CD8-positive, alpha-beta memory T cell (primary cell): ENCODE results near the gene TFDP1. TPM values are rescaled to one million over a fixed set of nuclear protein-coding genes. Genes with fewer than 3 reads are reported as not detected.
"Not testable (repeated sequence)": the region's sequence is repeated elsewhere in the genome, so short reads cannot be mapped to it uniquely, and the experiment has no call there.

Experiments
- CTCF ChIA-PET: fragments of 350-600 bp; sonication (Branson Sonifier 250); formaldehyde crosslinking; loops from one replicate; lab custom pipeline; 2021; ENCODE audit warnings: antibody characterized with exemption; lab: Charles Lee
- POLR2A ChIA-PET: fragments of 350-600 bp; sonication (Branson Sonifier 250); formaldehyde crosslinking; loops from one replicate; lab custom pipeline; 2021; ENCODE audit warnings: antibody characterized with exemption; lab: Charles Lee
- DNase-seq, 5 donors: peaks; one replicate each; pipeline versions ENCODE4 v3.0.0 to v3.0.0-alpha.2; 2020 to 2022; ENCODE audit warnings: mixed read lengths in 1 of 5
- H3K27ac ChIP-seq: one replicate; pipeline ENCODE4 v1.7.0; 2013; ENCODE audit warnings: low read depth, mild to moderate bottlenecking, low read length, moderate library complexity
- H3K27me3 ChIP-seq: 2 replicates; pipeline ENCODE4 v1.7.0; 2013; ENCODE audit warnings: low read length, mild to moderate bottlenecking; ENCODE audit not compliant: insufficient read depth, poor library complexity, severe bottlenecking
- H3K36me3 ChIP-seq: 2 replicates; pipeline ENCODE4 v1.7.0; 2013; ENCODE audit warnings: mild to moderate bottlenecking, low read length, moderate library complexity; ENCODE audit not compliant: insufficient read depth
- H3K4me1 ChIP-seq: 2 replicates; pipeline ENCODE4 v1.7.0; 2013; ENCODE audit warnings: mild to moderate bottlenecking, low read length, moderate library complexity; ENCODE audit not compliant: insufficient read depth
- H3K4me3 ChIP-seq: 2 replicates; pipeline ENCODE4 v1.7.0; 2013; ENCODE audit warnings: mild to moderate bottlenecking, low read length
- H3K9me3 ChIP-seq: 2 replicates; pipeline ENCODE4 v1.7.0; 2013; ENCODE audit warnings: mild to moderate bottlenecking, low read length
- H3K27ac Mint-ChIP-seq, 8 donors: one replicate each; pipeline ENCODE4 v1.8.0; 2020 to 2021; ENCODE audit warnings: mixed read lengths in 8 of 8, mild to moderate bottlenecking in 6 of 8, inconsistent platforms in 3 of 8, moderate library complexity in 3 of 8
- H3K27me3 Mint-ChIP-seq, 2 donors: one replicate each; pipeline ENCODE4 v1.8.0; 2020 to 2021; ENCODE audit warnings: mixed read lengths in 2 of 2, mild to moderate bottlenecking in 1 of 2, moderate library complexity in 1 of 2
- H3K36me3 Mint-ChIP-seq, 3 donors: one replicate each; pipeline ENCODE4 v1.8.0; 2020 to 2021; ENCODE audit warnings: mixed read lengths in 3 of 3, inconsistent platforms in 1 of 3, mild to moderate bottlenecking in 1 of 3
- H3K4me1 Mint-ChIP-seq, 3 donors: one replicate each; pipeline ENCODE4 v1.8.0; 2020 to 2021; ENCODE audit warnings: mixed read lengths in 3 of 3, inconsistent platforms in 1 of 3, mild to moderate bottlenecking in 1 of 3
- H3K4me3 Mint-ChIP-seq, 7 donors: one replicate each; pipeline ENCODE4 v1.8.0; 2020 to 2021; ENCODE audit warnings: mixed read lengths in 7 of 7, mild to moderate bottlenecking in 6 of 7, moderate library complexity in 4 of 7, inconsistent platforms in 2 of 7
- H3K9me3 Mint-ChIP-seq, 5 donors: one replicate each; pipeline ENCODE4 v1.8.0; 2020 to 2022; ENCODE audit warnings: mixed read lengths in 5 of 5, mild to moderate bottlenecking in 3 of 5, moderate library complexity in 2 of 5, inconsistent platforms in 1 of 5
- polyA plus RNA-seq: library from polyadenylated mRNA; unstranded; fragments of 300-500 nt; fragmentation: Illumina TruSeq; gene quantifications from one replicate; pipeline ENCODE4 v1.2.3, GENCODE V29; 2021
- total RNA-seq, 2 experiments: library from RNA; stranded (reverse); gene quantifications; one replicate each; pipeline ENCODE4 v1.2.3, GENCODE V29; 2021

Gene TFDP1
- total and polyA plus RNA-seq, 3 experiments from 2014 or later: 59.6 to 184 (median 176) TPM

DNA sequence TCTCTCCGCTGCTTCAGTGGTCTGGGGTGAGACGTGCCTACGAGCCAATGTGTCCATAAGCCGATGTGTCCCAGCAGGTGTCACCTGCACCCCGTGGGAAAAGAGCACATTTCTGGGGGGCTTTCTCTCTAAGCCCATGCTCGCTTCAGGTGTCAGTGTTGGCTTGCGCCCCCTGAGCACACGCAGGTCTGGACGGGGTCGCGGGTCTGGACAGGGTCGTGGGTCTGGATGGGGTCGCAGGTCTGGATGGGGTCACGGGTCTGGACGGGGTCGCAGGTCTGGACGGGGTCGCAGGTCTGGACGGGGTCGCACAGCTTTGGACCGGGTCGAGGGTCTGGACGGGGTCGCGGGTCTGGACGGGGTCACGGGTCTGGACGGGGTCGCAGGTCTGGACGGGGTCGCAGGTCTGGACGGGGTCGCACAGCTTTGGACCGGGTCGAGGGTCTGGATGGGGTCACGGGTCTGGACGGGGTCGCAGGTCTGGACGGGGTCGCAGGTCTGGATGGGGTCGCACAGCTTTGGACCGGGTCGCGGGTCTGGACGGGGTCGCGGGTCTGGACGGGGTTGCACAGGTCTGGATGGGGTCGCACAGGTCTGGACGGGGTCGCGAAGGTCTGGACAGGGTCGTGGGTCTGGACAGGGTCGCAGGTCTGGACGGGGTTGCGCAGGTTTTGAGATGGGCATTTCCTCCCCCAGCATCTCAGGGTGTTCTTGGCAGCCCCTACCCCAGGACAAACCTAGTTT, 24.5 kb upstream of the TFDP1 start:
- no peaks in the 10 kb centered on the region for H3K27me3 ChIP-seq
- ChIA-PET POLR2A (no interaction called here), CTCF (no interaction called here)
- Mint-ChIP-seq H3K36me3 (peaks cover 0 to 2% (median 0%) of the 10 kb centered on the region in 3 donors), H3K4me1 (peaks cover 3 to 6% (median 3%) of the 10 kb centered on the region in 3 donors), H3K9me3 (peaks cover 0 to 1% (median 0%) of the 10 kb centered on the region in 5 donors), H3K4me3 (no peak overlapping the region), H3K27ac (no peak overlapping the region), H3K27me3 (peaks cover 0 to 5% of the 10 kb centered on the region in 2 donors)
- H3K36me3 ChIP-seq: no peaks in the 10 kb centered on the region
- H3K27ac ChIP-seq: no peak overlapping the region
- H3K9me3 ChIP-seq: no peaks in the 10 kb centered on the region
- H3K4me1 ChIP-seq: no peaks in the 10 kb centered on the region
- no peak overlapping the region for H3K4me3 ChIP-seq
- DNase-seq: peak in 1 of 5 donors; percentile 41

DNA sequence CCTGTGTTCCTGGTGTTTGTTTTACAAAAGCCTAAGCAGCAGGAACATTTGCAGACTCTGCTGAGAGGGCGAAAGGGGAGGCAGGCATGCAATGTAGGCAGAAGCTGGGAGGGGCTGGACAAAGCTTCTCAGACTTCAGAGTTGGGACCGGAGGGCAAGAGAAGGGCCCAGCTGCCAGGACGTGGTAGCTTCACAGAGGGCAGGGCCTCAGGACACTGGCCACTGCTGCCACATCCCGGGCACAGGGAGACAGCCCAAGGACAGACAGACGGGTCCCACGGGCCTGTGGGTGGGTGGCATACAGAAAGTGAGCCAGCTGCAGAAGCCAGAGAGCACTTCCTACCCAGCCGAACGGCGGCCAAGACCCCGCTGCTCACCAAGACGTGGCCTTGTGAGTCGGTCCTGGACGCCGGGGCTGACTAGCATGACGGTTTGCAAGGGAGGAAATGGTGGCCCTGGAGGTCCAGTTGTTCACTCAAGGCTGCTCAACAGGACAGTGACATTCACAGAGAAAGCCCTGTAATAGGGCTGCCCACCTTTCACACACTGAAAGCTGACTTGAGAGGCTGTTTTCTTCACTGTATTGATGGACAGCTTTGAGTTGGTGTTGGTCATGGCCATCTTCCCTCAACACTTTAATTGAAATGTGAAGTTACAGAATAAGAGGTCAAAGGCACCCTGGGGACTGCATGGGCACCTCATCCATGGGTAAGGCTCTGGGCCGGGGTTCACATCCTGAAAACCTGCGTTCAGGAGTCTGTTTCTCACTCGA, 23.7 kb upstream of the TFDP1 start:
- Mint-ChIP-seq H3K27ac (no peak overlapping the region), H3K4me1 (peaks cover 3 to 6% (median 3%) of the 10 kb centered on the region in 3 donors), H3K9me3 (peaks cover 0 to 1% (median 0%) of the 10 kb centered on the region in 5 donors), H3K4me3 (no peak overlapping the region), H3K36me3 (peaks cover 0 to 2% (median 0%) of the 10 kb centered on the region in 3 donors), H3K27me3 (peaks cover 0 to 10% of the 10 kb centered on the region in 2 donors)
- peak in 1 of 5 donors; percentile 35 for DNase-seq
- Histone ChIP-seq H3K4me3 (no peak overlapping the region), H3K27me3 (no peaks in the 10 kb centered on the region), H3K36me3 (no peaks in the 10 kb centered on the region), H3K9me3 (no peaks in the 10 kb centered on the region), H3K4me1 (no peaks in the 10 kb centered on the region), H3K27ac (no peak overlapping the region)
- ChIA-PET POLR2A (no interaction called here), CTCF (no interaction called here)

DNA sequence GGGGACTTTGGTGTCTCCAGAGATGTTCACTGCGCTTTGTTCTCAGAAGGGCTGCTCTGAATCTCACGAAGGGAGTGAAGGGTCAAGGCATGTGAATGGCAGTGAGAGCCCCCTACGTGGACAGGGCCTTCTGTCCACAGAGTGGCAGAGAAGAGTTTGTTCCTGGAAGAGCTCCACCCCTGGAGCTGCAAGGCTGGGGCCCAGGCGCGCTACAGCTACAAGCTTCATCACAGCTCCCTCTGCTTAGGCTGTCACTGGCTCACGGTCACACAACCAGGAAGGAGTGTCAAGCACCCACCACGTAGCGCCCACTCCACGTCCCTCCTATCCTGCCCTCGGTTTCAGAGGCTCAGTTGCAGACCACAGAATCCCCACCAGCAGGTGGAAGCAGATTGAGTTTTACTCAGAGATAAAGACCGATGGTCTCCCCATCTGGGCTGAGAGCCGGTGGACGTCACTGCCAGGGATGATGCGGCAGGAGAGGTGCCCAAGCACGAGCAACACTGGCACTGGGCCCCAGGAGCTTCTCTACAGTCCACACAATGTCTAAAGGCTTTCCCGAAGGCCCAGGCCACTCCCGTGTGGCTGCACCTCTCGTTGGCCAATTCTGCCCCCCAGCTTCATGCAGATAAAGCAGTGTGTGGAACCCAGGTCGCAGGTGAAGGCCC, 23.0 kb upstream of the TFDP1 start:
- Histone ChIP-seq H3K27ac (no peak overlapping the region), H3K36me3 (no peaks in the 10 kb centered on the region), H3K4me3 (no peak overlapping the region), H3K27me3 (no peaks in the 10 kb centered on the region), H3K4me1 (no peaks in the 10 kb centered on the region), H3K9me3 (no peaks in the 10 kb centered on the region)
- no peak overlapping the region for H3K27ac Mint-ChIP-seq
- peaks cover 3 to 6% (median 3%) of the 10 kb centered on the region in 3 donors for H3K4me1 Mint-ChIP-seq
- peaks cover 0 to 1% (median 0%) of the 10 kb centered on the region in 5 donors for H3K9me3 Mint-ChIP-seq
- ChIA-PET POLR2A (no interaction called here), CTCF (no interaction called here)
- no peaks in the 10 kb centered on the region for H3K36me3 Mint-ChIP-seq
- H3K4me3 Mint-ChIP-seq: no peak overlapping the region
- H3K27me3 Mint-ChIP-seq: peaks cover 0 to 15% of the 10 kb centered on the region in 2 donors
- peak in 1 of 5 donors; percentile 37 for DNase-seq

DNA sequence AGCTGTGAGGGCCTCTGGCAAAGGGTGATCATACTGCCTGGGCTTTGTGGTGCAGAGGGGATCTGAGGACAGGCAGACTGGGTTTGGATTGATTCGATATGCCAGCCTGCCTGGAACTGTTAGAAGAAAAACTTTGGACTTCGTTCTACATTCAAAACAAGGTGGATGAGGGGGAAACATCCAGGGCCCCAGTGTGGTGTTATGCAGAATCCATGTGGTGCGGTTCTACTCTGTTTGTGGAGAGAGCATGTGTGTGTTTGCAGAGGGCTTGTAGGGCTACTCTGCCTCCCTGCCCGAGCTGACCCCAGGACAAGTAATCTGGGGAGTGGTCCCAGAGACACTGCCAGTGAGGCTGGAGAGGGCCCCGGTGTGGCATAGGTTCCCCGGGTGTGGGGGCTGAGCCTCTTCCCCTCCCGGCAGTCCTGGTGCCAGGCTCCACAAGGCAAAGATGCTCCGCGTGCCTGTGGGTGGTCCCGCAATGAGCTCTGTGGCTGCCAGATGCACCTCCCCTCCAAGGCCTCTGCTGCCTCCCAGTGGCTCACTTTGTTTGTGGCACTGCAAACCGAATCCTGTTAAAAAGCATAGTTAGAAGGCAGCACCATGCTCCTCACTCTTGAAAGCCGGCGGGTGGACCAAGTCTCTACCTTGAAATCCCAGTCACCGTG, 22.3 kb upstream of the TFDP1 start:
- peak overlapping the region in 1 of 7 donors; percentile 13 for H3K4me3 Mint-ChIP-seq
- DNase-seq: peak in 2 of 5 donors; percentile 33 to 54
- H3K4me1 Mint-ChIP-seq: peaks cover 3 to 6% (median 3%) of the 10 kb centered on the region in 3 donors
- H3K9me3 ChIP-seq: no peaks in the 10 kb centered on the region
- POLR2A ChIA-PET: no interaction called here
- H3K27me3 Mint-ChIP-seq: peaks cover 0 to 20% of the 10 kb centered on the region in 2 donors
- no peaks in the 10 kb centered on the region for H3K36me3 ChIP-seq
- CTCF ChIA-PET: no interaction called here
- peaks cover 0 to 1% (median 0%) of the 10 kb centered on the region in 5 donors for H3K9me3 Mint-ChIP-seq
- no peaks in the 10 kb centered on the region for H3K36me3 Mint-ChIP-seq
- no peaks in the 10 kb centered on the region for H3K4me1 ChIP-seq
- peak overlapping the region in 1 of 8 donors; percentile 72 for H3K27ac Mint-ChIP-seq
- H3K4me3 ChIP-seq: no peak overlapping the region
- H3K27ac ChIP-seq: no peak overlapping the region
- no peaks in the 10 kb centered on the region for H3K27me3 ChIP-seq

DNA sequence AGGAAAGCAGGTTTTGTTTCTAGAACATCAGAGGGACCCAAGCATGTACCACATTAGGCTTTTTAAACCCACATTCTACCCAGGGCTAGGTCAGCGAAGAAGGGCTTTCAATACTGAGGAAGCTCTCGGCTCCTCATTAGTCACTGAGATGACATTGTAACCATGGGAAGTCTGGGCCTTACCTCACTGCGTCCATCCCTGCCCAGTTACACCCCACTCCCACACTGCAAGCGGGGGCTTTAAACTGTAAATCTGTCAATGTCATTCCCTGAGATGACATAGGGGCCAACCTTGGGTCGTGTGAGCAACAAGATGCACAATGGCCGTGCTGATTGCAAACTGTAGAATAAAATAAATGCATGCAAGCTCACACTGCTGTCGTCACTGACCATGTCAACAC, 21.7 kb upstream of the TFDP1 start:
- Histone ChIP-seq H3K9me3 (no peaks in the 10 kb centered on the region), H3K27ac (no peak overlapping the region), H3K27me3 (no peaks in the 10 kb centered on the region), H3K4me1 (no peaks in the 10 kb centered on the region), H3K36me3 (no peaks in the 10 kb centered on the region), H3K4me3 (no peak overlapping the region)
- Mint-ChIP-seq H3K27ac (peak overlapping the region in 1 of 8 donors; percentile 72), H3K4me1 (peaks cover 3 to 6% (median 3%) of the 10 kb centered on the region in 3 donors), H3K36me3 (no peaks in the 10 kb centered on the region), H3K9me3 (peaks cover 0 to 1% (median 0%) of the 10 kb centered on the region in 5 donors), H3K4me3 (peak overlapping the region in 1 of 7 donors; percentile 13), H3K27me3 (peaks cover 0 to 23% of the 10 kb centered on the region in 2 donors)
- POLR2A ChIA-PET: no interaction called here
- DNase-seq: peak in 1 of 5 donors; percentile 8
- CTCF ChIA-PET: no interaction called here

DNA sequence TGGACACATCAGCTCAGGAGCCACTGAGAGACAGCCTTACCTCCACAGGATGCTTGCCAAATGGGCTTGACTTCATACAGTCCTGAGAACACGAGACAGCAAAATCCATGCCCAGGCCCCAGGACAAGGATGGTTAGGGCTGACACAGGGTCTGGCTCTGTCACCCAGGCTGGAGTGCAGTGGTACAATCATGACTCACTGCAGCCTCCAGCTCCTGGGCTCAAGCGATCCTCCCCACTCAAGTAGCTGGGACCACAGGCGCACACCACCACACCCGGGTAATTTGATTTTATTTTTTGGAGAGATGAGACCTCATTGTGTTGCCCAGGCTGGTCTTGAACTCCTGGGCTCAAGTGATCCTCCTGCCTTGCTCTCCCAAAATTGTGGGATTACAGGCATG, 21.0 kb upstream of the TFDP1 start:
- CTCF ChIA-PET, H3K4me1 Mint-ChIP-seq: not testable (repeated sequence)

DNA sequence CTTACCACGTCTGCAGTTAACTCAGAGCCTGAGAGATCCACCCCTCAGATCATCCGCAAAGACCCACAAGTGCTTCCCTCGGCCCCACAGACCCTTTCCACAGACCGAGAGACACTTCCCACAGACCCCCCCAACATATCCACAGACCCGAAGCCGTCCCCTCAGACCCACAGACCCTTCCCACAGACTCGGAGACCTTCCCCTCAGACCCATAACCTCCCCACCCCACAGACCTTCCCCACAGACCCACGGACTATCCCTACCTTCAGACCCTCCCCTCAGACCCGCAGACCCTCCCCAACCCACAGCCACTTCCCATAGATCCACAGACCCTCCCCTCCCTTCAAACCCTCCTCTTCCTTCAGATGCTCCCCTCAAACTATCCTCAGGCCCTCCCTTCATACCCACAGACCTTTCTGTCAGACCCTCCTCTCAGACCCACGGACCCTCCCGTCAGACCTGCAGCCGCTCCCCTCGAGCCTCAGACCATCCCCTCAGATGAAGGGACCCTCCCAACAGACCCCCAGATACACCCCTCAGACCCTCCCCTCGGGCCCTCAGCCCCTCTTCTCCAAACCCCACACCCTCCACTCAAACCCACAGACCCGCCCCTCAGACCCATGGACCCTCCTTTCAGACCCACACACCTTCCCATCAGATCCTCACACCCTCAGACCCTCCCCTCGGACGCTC, 20.1 kb upstream of the TFDP1 start:
- POLR2A ChIA-PET: no interaction called here

More for the DNA sequence above, 21.0 kb upstream of the TFDP1 start:
- H3K4me1 ChIP-seq, H3K9me3 Mint-ChIP-seq, H3K36me3 Mint-ChIP-seq, H3K9me3 ChIP-seq, H3K27me3 ChIP-seq, POLR2A ChIA-PET, H3K27ac ChIP-seq, H3K36me3 ChIP-seq, H3K4me3 Mint-ChIP-seq, H3K4me3 ChIP-seq, H3K27ac Mint-ChIP-seq, DNase-seq: not testable (repeated sequence)
- H3K27me3 Mint-ChIP-seq: peaks cover under 1 to 30% of the 10 kb centered on the region in 2 donors

More for the DNA sequence above, 20.1 kb upstream of the TFDP1 start:
- H3K27ac Mint-ChIP-seq: no peak overlapping the region
- Histone ChIP-seq H3K27me3 (no peaks in the 10 kb centered on the region), H3K36me3 (no peaks in the 10 kb centered on the region), H3K27ac (no peak overlapping the region), H3K9me3 (no peaks in the 10 kb centered on the region), H3K4me1 (no peaks in the 10 kb centered on the region), H3K4me3 (no peak overlapping the region)
- peaks cover 3 to 6% (median 3%) of the 10 kb centered on the region in 3 donors for H3K4me1 Mint-ChIP-seq
- DNase-seq: peak in 1 of 5 donors; percentile 30
- no peak overlapping the region for H3K4me3 Mint-ChIP-seq
- no peaks in the 10 kb centered on the region for H3K36me3 Mint-ChIP-seq
- H3K27me3 Mint-ChIP-seq: peaks cover 5 to 39% of the 10 kb centered on the region in 2 donors
- H3K9me3 Mint-ChIP-seq: no peaks in the 10 kb centered on the region
- CTCF ChIA-PET: no interaction called here
